GM03348 (cell line): ENCODE results near the gene OR6F1.
A peak's percentile ranks its signal among the peaks of the same experiment; 100 is the strongest.
"Not testable (repeated sequence)": the region's sequence is repeated elsewhere in the genome, so short reads cannot be mapped to it uniquely, and the experiment has no call there.

Source experiments
- DNase-seq: peaks from one replicate; pipeline ENCODE4 v3.0.0; 2012; ENCODE audit warnings: low spot score

Gene OR6F1

GRCh38 chr1:247716546-247716945 is at the start of gene OR6F1:
Gene OR6F1, minus strand, starts transcription at chr1:247716646. Its CDS starts 3,891 bp downstream, at chr1:247712755.
- DNase-seq: no peak

- no peak for DNase-seq
These were observed 44.0 kb upstream of the OR6F1 start, which contains the start of gene OR1C1 for GRCh38 chr1:247760456-247760855. Gene OR1C1, minus strand, starts transcription at chr1:247760556. Its CDS starts 2,150 bp downstream, at chr1:247758406.

GRCh38 chr1:247754311-247754710 is 37.9 kb upstream of the OR6F1 start:
- not testable (repeated sequence) for DNase-seq

- no peak for DNase-seq
These were observed 33.4 kb upstream of the OR6F1 start for GRCh38 chr1:247749870-247750269.

- no peak for DNase-seq
These were observed 31.6 kb upstream of the OR6F1 start, which contains the start of gene OR14A2 for GRCh38 chr1:247748041-247748440. Gene OR14A2, minus strand, starts transcription at chr1:247748141.

GRCh38 chr1:247747616-247748015 is 31.2 kb upstream of the OR6F1 start:
- no peak for DNase-seq

- DNase-seq: no peak
These were observed 30.0 kb upstream of the OR6F1 start for GRCh38 chr1:247746391-247746935.

- not testable (repeated sequence) for DNase-seq
These were observed 25.8 kb upstream of the OR6F1 start for GRCh38 chr1:247742215-247742760.

GRCh38 chr1:247741756-247742155 is 25.3 kb upstream of the OR6F1 start:
- no peak for DNase-seq

- DNase-seq: no peak
These were observed 24.3 kb upstream of the OR6F1 start for GRCh38 chr1:247740721-247741120.

- no peak for DNase-seq
These were observed 21.9 kb upstream of the OR6F1 start, which contains the start of gene OR14K1 for GRCh38 chr1:247738315-247738714. Gene OR14K1, plus strand, starts transcription at chr1:247738615. Its CDS starts 0 bp downstream, at chr1:247738615.

GRCh38 chr1:247721222-247721621 is 4.8 kb upstream of the OR6F1 start:
- no peak for DNase-seq

- DNase-seq: no peak
These were observed 2.7 kb downstream of the OR6F1 start for GRCh38 chr1:247713753-247714152.

- DNase-seq: not testable (repeated sequence)
These were observed 5.8 kb downstream of the OR6F1 start for GRCh38 chr1:247710681-247711080.

GRCh38 chr1:247701338-247701737 is 15.1 kb downstream of the OR6F1 start:
- DNase-seq: no peak

GRCh38 chr1:247681288-247681897 is 35.1 kb downstream of the OR6F1 start:
- peak; percentile 23 for DNase-seq

- no peak for DNase-seq
These were observed 36.3 kb downstream of the OR6F1 start for GRCh38 chr1:247680171-247680570.

- no peak for DNase-seq
These were observed 36.8 kb downstream of the OR6F1 start, which contains the start of gene OR13G1 for GRCh38 chr1:247679639-247680038. Gene OR13G1, minus strand, starts transcription at chr1:247679739. Its CDS starts 6,698 bp downstream, at chr1:247673041.

- no peak for DNase-seq
These were observed 47.2 kb downstream of the OR6F1 start for GRCh38 chr1:247669225-247669624.
